ENCODE results near the gene LRRC8E. TPM values are rescaled to one million over a fixed set of nuclear protein-coding genes. Genes with fewer than 3 reads are reported as not detected.
"Not testable (repeated sequence)": the region's sequence is repeated elsewhere in the genome, so short reads cannot be mapped to it uniquely, and the experiment has no call there.

LRRC8E gene
- total RNA-seq, 1 donor from 2014 or later, result 3.1 TPM

- DNase-seq (no peak), ATAC-seq (no peak)
- intact Hi-C loops (cut with micrococcal nuclease), result no loop called here
Measured at GRCh38 chr19:7877249-7877836, 11.0 kb upstream of the LRRC8E start.

DNA sequence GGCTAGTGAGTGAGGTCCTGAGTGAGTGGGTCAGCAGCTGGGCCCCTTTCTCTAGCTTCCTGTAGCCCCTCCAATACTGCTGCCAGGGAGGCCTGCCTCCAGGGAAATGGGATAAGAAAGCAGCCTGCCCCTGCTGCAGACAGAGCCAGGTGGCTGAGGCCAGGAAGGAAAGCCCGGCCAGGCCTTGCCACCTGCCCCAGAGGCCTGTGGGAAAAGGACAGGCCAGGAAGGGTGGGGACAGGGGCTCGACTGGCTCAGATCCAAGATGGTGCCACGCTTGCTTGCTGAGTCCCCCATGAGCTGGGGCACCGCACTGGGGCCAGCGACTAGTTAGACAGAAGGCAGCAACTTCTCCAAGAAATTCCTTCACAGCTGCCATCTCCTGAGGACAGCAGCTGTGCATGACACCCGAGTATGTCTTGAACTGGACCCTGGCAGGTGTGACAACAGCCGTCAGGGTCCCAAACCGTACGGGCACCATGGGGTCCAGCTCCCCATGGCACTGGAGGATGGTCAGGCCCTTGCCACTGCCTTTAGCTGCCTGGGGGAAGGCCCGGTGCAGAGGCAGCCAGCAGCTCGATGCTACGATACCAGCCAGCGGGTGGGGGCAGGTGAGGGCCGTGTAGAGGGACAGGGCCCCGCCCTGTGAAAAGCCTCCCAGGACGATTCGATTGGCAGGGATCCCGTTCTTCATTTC is 9.1 kb upstream of the LRRC8E start:
- DNase-seq, result no peak
- no peak for ATAC-seq
- intact Hi-C loops (cut with micrococcal nuclease), result no loop called here

DNA sequence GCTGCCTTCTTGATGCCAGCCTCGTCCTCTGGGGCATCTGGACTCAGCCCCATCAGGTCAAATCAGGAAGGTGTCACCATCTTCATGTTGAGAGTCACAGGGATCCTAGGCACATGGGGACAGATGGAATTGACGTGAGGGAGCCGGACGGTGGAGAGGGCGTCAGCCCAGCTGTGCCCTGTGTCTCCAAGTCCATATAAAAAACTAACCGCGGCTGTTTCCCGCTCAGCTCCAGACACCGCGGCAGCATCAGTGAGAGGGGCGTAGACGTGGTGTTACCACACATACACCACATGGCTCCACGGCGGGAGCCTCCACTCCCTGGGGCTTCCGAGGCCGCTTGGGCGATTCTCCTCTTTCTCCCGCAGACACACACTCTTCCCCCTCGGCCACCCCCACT is 8.5 kb upstream of the LRRC8E start:
- no peak for DNase-seq
- no peak for ATAC-seq
- intact Hi-C loops (cut with micrococcal nuclease), result no loop called here

DNA sequence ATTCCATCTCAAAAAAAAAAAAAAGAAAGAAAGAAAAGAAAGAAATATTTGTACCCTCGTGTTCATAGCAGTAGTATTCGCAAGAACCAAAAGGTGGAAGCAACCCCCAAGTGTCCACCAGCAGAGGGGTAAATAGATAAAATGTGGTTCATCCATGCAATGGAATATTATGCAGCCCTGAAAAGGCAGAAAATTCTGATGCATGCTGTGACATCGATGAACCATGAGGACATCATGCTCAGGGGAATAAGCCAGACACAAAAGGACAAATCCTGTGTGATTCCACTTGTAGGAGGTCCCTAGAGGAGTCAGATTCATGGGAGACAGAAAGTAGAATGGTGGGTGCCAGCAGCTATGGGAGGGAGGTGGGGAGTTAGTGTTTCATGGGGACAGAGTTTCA is 6.4 kb upstream of the LRRC8E start:
- ATAC-seq (no peak), DNase-seq (no peak)
- intact Hi-C loops (cut with micrococcal nuclease), result no loop called here

GRCh38 chr19:7883105-7883504 is 5.2 kb upstream of the LRRC8E start:
- intact Hi-C loops (cut with micrococcal nuclease), result no loop called here
- DNase-seq (no peak), ATAC-seq (no peak)

DNA sequence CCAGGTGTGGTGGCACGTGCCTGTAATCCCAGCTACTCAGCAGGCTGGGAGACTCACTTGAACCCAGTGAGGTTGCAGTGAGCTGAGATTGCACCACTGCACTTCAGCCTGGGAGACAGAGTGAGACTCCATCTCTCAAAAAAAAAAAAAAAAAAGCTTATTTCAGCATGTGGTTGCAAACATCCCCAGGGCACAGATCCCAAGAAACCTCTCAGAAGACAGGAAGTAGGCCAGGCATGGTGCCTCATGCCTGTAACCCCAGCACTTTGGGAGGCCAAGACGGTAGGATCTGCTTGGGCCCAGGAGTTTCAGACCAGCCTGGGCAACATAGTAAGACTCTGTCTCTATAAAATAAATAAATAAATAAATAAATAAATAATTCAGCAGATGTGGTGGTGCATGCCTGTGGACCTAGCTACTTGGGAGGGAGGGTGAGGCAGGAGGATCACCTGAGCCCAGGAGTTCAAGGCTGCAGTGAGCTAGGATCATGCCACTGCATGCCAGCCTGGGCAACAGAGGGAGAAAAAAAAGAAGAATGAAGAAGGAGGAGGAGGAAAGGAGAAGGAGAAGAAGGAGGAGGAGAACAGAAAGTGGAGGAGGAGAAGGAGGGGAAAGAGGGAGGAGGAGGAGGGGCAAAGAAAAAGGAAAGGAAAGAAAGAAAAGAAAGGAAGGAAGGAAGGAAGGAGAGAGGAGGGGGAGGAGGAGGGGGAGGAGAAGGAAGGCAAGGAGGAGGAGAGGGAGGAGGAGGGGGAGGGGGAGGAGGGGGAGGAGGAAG is 4.3 kb upstream of the LRRC8E start:
- intact Hi-C loops (cut with micrococcal nuclease), result no loop called here
- ATAC-seq (no peak), DNase-seq (no peak)

DNA sequence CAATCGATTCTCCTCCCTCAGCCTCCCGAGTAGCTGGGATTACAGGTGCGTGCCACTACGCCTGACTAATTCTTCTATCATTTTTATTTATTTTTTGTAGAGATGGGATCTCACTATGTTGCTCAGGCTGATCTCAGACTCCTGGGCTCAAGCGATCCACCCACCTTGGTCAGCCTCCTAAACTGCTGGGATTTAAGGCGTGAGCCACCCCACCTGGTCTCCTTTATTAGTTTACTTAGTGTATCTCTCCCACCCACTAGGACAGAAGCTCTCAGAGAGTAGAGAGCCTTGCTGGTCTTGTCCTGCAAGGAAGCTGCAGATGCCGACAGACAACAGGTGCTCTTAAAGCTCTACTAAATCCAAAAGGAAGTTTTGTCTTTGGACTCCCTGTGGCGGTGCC is 2.5 kb upstream of the LRRC8E start:
- ATAC-seq (no peak), DNase-seq (no peak)
- intact Hi-C loops (cut with micrococcal nuclease), result no loop called here

DNA sequence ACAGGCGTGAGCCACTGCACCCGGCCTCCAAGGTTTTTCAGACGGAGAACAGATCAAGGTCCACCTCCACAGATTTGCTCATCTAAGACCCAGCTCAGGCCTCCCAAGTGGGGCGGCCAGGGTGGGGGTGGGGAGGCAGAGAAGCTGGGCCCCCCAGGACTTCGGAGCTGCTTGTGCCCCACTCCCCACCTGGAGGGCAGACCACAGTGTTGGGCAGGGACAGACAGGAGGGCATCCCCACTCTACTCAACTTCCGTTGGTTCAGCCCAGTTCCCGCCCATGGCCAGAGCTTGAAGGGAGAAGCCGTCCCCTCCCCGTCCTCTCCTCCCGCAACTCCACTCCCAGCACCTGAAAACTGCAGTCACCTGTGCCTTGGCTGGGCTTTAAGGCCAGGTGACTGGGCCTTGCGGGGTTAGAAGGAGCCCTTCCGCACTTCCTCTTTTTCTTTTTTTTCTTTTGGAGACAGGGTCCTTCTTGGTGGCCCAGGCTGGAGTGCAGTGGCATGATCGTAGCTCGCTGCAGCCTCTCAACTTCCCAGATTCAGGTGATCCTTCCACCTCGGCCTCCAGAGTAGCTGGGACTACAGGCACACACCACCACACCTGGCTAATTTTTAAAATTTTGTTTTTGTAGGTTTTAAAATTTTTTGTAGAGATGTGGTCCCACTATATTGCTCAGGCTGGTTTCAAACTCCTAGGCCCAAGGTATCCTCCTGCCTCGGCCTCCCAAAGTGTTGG is 734 bp upstream of the LRRC8E start:
- DNase-seq (no peak), ATAC-seq (no peak)
- intact Hi-C loops (cut with micrococcal nuclease), result no loop called here

DNA sequence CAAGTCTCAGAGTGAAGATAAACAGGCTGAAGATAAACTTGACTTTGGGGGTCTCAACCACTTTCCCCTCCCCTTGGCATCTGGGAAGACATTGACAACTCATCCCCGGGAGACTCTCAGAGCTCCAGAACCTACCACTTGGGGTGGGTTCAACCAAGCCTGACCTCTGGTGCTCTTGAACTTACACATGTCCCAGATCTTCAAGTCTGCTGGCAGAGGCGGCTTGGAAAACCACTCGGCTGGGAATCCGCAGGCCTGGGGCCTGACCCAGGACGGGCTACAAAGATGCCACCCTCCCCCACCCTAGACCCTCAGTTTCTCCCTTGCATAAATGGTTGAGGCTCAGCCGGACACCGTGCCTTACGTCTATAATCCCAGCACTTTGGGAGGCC is 512 bp downstream of the LRRC8E start:
- DNase-seq (no peak), ATAC-seq (no peak)
- intact Hi-C loops (cut with micrococcal nuclease), result no loop called here

DNA sequence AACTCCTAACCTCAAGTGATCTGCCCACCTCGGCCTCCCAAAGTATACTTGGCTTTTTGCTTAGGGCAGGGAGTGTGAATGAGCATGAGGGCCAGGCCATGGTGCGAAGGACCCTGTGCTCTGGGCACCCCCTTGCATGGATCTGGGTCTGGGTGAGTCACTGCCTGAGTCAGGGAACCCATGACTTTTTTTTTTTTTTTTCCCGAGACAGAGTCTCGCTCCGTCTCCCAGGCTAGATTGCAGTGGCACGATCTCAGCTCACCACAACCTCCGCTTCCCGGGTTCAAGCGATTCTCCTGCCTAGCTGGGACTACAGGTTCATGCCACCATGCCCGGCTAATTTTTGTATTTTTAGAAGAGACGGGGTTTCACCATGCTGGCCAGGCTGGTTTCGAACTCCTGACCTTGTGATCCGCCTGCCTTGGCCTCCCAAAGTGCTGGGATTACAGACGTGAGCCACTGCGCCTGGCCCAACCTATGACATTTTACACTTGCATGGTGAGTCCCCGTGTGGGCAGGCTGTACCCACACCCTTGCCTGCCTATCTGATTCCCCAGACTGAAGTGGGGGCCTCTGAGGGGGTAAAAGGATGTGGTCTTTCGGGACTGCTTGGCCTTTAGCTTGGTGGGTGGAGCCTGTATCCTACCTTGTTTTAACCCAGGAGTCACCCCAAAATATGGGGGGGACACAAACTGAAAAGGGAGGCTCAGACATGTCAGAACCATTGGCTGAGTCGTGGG is 5.2 kb downstream of the LRRC8E start:
- ATAC-seq; DNase-seq; intact Hi-C loops (cut with micrococcal nuclease): not testable (repeated sequence)

DNA sequence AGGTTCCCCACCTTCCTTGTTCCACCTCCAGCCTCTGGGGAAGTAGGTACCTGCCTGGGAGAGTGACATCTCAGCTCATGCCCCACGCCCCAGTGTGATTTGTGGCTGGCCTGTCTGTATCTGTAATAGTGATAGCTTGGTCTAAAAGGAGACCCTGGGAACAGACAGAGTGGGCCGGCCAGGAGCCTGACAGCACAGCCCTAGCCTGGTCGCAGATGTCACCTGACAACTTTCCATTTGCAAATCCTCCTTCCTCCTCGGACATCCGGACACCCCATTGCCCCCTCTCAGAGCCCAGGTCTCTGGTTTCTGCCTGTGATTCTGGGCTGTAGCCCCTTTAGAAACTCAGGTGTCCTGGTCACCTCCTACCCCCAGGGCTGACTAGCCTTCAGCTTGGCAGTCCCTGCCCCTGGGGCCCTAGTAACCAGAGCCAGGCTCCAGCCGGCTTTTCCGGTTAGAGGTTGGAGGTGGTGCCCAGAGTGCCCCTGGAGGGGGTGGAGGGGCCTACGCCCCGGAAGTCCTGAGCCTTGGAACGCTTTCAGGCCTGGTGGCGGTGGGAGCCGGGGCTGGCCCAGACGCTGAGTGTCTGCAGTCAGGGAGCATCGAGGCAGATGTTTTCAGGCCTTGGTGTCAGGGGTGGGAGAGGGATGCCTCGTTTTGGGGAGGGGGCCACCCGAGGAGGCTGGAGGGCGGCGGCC is 6.5 kb downstream of the LRRC8E start:
- DNase-seq (no peak), ATAC-seq (no peak)
- intact Hi-C loops (cut with micrococcal nuclease), result no loop called here

- DNase-seq (no peak), ATAC-seq (no peak)
- intact Hi-C loops (cut with micrococcal nuclease), result no loop called here
Measured at GRCh38 chr19:7895565-7895964, 7.3 kb downstream of the LRRC8E start.

GRCh38 chr19:7897292-7897691 is 9.0 kb downstream of the LRRC8E start:
- intact Hi-C loops (cut with micrococcal nuclease), result no loop called here
- ATAC-seq, result no peak
- no peak for DNase-seq

GRCh38 chr19:7898967-7899366 is 10.7 kb downstream of the LRRC8E start:
- ATAC-seq, result no peak

DNA sequence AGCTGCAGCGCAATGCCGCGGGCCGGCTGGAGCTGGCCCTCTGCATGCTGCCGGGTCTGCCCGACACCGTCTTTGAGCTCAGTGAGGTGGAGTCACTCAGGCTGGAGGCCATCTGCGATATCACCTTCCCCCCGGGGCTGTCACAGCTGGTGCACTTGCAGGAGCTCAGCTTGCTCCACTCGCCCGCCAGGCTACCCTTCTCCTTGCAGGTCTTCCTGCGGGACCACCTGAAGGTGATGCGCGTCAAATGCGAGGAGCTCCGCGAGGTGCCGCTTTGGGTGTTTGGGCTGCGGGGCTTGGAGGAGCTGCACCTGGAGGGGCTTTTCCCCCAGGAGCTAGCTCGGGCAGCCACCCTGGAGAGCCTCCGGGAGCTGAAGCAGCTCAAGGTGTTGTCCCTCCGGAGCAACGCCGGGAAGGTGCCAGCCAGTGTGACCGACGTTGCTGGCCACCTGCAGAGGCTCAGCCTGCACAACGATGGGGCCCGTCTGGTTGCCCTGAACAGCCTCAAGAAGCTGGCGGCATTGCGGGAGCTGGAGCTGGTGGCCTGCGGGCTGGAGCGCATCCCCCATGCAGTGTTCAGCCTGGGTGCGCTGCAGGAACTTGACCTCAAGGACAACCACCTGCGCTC is 11.6 kb downstream of the LRRC8E start:
- intact Hi-C loops (cut with micrococcal nuclease), result no loop called here
- DNase-seq (no peak), ATAC-seq (no peak)

More at GRCh38 chr19:7898967-7899366, 10.7 kb downstream of the LRRC8E start:
- intact Hi-C loops (cut with micrococcal nuclease), result no loop called here
- no peak for DNase-seq

DNA sequence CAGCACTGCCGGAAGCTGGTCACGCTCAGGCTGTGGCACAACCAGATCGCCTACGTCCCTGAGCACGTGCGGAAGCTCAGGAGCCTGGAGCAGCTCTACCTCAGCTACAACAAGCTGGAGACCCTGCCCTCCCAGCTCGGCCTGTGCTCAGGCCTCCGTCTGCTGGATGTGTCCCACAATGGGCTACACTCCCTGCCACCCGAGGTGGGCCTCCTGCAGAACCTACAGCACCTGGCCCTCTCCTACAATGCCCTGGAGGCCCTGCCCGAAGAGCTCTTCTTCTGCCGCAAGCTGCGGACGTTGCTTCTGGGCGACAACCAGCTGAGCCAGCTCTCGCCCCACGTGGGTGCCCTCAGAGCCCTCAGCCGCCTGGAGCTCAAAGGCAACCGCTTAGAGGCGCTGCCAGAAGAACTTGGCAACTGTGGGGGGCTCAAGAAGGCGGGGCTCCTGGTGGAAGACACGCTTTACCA is 12.1 kb downstream of the LRRC8E start:
- intact Hi-C loops (cut with micrococcal nuclease), result no loop called here
- DNase-seq (no peak), ATAC-seq (no peak)

DNA sequence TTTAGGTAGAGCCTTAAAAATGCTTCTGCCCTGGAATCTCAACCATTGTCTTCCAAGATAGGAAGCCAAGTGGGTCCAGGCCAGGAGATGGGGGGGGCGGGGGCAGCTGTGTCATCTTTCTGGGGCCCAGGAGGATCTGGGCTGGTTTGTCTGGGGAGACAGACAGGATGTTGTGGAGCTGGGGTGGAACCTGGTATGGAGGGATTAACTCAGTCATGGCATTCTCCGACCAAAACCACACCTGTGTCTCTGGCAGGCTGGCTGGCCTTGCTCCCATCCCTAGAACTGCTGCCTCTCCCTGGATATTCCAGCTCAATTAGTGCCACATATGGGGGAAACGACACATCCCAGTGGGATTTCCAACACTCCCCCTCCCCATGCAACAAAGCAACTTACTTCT is 12.6 kb downstream of the LRRC8E start:
- intact Hi-C loops (cut with micrococcal nuclease), result no loop called here
- DNase-seq (no peak), ATAC-seq (no peak)

DNA sequence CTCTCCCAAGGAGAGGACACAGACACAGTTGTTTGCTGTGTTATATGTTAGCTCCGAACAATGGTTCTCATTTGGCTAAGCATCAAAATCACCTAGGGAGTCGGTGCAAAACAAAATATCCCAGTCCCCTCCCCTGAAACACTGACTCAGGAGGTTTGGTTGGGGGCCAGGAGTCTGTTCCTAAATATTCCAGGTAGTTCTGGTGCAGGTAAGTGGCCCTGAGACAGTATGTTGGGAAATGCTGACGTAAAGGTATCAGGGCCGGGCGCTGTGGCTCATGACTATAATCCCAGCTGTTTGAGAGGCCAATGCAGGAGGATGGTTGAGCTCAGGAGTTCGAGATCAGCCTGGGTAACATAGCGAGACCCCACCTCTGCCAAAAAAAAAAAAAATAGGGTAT is 13.0 kb downstream of the LRRC8E start:
- DNase-seq (no peak), ATAC-seq (no peak)
- intact Hi-C loops (cut with micrococcal nuclease), result no loop called here
